Nasal cavity respiratory epithelium epithelial cell of viscerocranial mucosa (primary cell): ENCODE results near the gene PDLIM3. TPM values are rescaled to one million over a fixed set of nuclear protein-coding genes. Genes with fewer than 3 reads are reported as not detected.

Experiments
- total RNA-seq: library from RNA; depleted of rRNA; stranded (reverse); fragments of >200 nt; gene quantifications from 2 replicates; pipeline ENCODE4 v1.2.3, GENCODE V29; 2014

The PDLIM3 gene, protein sequence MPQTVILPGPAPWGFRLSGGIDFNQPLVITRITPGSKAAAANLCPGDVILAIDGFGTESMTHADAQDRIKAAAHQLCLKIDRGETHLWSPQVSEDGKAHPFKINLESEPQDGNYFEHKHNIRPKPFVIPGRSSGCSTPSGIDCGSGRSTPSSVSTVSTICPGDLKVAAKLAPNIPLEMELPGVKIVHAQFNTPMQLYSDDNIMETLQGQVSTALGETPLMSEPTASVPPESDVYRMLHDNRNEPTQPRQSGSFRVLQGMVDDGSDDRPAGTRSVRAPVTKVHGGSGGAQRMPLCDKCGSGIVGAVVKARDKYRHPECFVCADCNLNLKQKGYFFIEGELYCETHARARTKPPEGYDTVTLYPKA
- total RNA-seq, result 0.68 and 0.71 TPM in 2 replicates

GRCh38 chr4:185534866-185535611 lies at the start of gene PDLIM3:
Gene PDLIM3 (minus strand): TSS chr4:185535507. CDS start chr4:185535434, 73 bp downstream.

GRCh38 chr4:185471235-185472102 lies 63.8 kb downstream of the PDLIM3 start, which contains the start of gene CCDC110:
Gene CCDC110 (minus strand): TSS chr4:185471733. CDS start chr4:185471683, 50 bp downstream.

Other genes starting within 250 kb of the PDLIM3 start
- gene LRP2BP, start 139.6 kb downstream of the PDLIM3 start, total RNA-seq, result 0.34 and 0.43 TPM in 2 replicates
- 3.8 and 5.5 TPM in 2 replicates for gene ANKRD37, start 138.7 kb downstream of the PDLIM3 start, total RNA-seq
- gene UFSP2, start 109.5 kb downstream of the PDLIM3 start, total RNA-seq, result 25.6 and 28.4 TPM in 2 replicates
- gene CCDC110, start 63.8 kb downstream of the PDLIM3 start, total RNA-seq, result 0.14 and 0.34 TPM in 2 replicates